GM21723 (cell line): ENCODE data around the gene DUS4L.

ENCODE experiments used
- ATAC-seq: cut with Tn5 transposase; IDR thresholded peaks from one replicate; pipeline ENCODE4 v1.9.1; 2021; ENCODE audit warnings: mild to moderate bottlenecking, moderate library complexity; ENCODE audit not compliant: unreplicated experiment

Gene DUS4L

DNA sequence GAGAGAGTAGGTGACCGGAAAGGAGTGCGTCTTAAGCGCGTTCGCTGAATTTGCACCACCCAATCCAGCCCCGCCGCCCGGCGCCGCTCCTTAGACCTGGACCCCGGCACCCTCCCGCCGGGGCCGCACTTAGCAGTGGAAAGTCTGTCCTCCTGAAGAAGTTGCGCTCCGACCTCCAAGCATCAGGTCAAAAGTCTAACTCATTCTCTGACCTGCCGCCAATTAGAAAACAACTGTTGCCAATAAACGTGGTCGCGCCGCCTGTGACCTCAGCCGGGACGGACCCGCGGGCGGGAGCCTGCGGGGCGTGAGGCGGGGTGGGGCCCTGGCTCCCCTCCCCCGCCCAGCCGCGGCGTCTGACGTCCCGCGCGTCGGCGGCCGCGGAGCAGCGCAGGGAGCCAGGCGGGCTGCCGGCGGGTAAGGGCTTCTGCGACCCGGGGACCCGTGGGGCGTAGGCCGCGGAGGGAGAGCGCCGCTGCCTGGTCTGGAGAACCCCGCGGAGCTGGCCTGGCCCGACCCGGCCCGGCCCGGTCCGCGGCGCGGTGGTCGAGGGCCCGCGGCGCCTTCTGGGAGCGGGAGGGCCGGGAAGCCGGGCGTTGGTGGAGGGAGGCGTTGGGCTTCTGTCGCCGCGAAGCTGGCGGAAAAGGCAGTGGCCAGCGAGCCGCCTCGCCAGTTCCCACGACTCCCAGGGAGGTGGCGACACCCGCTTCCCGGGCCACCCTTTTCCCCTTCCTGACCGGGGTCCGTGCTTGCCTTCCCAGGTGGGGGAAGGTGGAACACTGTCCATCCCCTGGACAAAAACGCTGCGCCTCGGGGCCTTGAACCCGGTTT, 16.3 kb downstream of the DUS4L start, which contains the start of gene BCAP29:
BCAP29 (plus strand) TSS at position 362 of the 831 bp plus-strand sequence. CDS start 527 bp downstream, outside the sequence.
- peak; percentile 91 for ATAC-seq

DNA sequence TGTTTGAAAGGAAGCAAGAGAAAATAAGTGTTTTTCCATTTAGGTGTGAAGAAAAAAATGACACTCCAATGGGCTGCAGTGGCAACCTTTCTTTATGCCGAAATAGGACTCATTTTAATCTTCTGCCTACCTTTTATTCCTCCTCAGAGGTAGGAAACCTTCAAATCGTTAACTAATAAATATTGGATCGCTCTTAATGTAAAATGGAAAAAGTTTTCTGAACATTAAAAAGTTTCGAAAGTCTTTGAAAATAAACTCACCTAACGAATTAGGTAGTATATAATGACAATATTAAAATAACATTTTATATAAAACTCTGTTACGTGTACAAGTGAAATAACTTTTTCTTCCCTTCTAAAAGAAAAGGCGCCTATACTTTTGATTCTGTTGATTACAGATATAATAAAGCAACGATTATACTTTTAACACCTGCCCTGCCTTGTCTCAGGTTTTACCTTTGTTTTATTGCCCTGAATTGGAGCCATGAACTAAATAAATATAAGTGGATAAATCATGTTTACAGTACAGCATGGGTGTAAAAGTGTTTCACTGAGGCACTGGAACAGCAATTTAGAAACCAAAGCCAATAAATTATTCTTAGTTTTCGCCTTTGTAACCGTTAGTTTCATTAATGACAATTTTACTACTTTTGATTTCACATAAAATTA, 17.1 kb downstream of the DUS4L start:
- ATAC-seq = no peak

DNA sequence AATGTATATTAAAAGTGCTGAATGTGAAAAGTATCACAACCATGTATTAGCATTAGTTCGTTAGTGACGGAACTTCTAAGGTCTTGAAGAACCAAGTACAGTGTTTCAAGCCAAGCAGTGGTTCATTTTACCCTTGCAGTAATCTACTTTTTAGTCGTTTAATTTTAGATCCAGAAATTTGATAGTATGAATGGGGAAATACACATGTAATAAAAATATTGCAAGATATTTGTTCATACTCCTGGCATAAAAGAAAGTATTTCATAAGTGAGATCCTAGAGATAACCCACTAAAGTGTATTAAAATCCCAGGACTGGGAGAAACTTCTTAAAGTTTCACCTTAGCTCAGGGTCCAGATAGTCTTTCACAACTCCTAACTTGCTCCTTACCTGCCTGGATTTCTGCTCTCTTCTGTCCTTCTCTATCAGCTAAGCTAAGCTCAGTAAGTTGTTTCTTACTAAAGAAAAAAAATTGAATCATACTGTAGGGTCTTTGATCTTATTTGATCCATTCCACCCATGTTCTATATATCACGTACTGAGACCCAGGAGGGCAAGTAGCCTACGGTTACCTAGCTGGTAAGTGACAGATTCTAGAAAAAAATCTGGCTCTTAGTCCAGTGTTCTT, 17.7 kb downstream of the DUS4L start:
- ATAC-seq = no peak

DNA sequence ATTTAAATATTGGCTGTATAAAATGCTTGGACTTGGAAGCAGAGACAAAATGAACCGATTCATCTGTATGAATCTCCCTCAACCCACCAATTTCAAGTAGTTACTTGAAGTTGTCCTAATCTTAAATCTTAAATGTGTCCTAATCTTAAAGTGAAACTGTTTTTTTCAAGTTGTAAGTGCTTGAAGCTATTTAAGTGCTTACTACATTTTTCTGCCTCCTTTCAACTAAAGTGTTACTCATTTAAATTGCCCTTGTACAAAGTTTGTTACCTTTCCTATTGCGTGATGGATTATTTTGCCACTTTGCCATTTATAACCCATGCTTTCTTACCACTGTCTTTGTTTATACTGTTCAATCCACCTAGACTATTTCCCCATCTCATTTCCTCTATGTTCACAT, 19.1 kb downstream of the DUS4L start:
- no peak for ATAC-seq

DNA sequence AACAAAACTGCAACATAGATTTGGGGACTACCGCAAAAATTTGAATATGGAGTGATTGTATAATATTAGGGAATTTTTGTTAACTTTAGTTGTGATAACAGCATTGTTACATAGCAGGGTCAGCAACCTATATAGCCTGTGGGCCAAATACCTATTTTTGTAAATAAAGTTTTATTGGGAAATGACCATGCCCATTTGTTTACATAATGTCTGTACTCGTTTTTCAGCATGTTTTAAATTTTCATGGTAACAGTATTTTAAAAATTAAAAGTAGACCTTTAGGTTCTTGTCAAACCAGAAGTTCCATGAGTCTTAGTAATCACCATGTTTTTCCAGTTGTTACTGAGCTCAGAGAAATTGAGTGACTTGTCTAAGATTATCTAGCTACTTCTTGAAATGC, 20.9 kb downstream of the DUS4L start:
- no peak for ATAC-seq

DNA sequence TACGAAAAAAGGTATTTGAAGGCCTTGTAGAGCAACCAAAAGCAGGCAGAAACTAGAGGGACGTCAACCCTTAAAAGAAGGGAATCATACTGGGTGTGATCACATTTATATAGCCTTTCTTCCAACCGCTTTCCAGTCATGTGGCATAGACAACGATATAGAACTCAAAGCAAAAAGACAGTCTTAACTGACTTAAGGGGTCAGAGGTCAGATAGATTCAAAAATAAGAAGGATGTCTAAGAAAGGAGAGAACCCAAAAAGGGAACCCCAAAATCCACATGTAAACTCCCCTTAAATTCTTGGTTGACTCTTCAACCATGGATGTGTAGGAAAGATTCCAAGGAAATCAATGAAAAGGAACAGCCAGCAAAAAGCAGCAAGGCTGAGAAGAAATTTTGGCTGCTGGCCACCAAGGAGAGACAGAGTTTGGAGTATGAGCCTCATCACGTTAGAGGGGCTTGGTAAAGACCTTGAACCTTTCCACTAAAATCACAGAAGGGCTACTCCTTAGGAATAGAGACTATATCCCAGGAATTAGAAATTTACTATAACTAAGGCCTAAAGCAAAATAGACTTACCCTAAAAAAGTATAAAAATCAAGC, 24.9 kb downstream of the DUS4L start:
- no peak for ATAC-seq

DNA sequence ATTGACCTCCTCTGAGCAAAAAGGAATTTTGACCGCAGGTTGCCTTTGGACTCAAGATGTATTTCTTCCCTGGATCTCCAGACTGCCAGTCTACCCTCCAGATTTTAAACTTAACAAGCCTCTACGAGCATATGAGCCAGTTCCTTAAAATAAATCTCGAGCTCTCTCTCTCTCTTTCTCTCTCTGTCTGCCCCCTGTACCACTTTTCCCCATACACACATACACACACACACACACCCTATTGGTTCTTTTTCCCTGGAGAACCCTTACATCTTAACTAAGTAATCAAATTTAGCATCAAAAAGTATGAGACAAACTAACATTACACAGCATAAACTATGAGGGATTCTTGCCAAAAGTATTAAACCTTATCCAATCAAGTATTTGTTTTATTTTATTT, 27.6 kb downstream of the DUS4L start:
- ATAC-seq = no peak

DNA sequence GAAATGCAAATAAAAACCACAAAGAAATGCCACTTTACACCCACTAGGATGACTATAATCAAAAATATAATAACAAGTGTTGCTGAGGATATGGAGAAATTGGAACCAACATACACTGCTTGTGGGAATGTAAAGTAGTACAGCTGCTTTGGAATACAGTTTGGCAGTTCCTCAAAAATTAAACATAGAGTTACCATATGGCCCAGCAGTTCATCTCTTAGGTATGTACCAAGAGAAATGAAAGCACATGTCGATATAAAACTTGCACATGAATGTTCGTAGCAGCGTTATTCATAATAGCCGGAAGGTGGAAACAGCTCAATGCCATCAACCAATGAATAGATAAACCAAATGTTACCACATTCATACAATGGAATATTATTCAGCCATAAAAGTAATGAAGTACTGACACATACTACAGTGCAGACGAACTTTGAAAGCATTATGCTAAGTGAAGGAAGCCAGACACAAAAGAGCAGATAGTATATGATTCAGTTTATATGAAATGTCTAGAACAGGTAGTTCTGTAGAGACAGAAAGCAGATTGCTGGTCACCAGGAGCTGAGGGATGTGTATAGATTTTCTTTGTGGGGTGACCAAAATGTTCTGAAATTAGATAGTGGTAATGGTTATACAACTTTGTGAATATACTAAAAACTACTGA, 28.7 kb downstream of the DUS4L start:
- ATAC-seq = no peak

DNA sequence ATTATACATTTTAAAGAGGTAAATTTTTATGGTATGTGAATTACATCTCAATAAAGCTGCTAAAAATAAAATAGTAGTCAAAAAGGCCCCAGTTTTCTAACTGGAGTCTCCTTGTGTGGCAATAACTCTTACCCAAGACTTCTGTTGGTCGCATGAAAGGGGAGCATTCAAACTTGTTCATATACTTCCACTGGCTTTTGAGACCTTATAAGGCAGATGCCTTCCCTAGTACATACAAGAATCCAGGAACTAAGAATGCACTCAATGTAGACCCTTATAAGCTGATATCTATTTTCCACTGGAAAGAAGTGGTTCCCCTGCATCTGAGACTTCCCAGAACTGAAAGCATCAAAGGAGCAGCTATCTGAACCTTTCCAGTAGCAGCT, 29.2 kb downstream of the DUS4L start:
- no peak for ATAC-seq

DNA sequence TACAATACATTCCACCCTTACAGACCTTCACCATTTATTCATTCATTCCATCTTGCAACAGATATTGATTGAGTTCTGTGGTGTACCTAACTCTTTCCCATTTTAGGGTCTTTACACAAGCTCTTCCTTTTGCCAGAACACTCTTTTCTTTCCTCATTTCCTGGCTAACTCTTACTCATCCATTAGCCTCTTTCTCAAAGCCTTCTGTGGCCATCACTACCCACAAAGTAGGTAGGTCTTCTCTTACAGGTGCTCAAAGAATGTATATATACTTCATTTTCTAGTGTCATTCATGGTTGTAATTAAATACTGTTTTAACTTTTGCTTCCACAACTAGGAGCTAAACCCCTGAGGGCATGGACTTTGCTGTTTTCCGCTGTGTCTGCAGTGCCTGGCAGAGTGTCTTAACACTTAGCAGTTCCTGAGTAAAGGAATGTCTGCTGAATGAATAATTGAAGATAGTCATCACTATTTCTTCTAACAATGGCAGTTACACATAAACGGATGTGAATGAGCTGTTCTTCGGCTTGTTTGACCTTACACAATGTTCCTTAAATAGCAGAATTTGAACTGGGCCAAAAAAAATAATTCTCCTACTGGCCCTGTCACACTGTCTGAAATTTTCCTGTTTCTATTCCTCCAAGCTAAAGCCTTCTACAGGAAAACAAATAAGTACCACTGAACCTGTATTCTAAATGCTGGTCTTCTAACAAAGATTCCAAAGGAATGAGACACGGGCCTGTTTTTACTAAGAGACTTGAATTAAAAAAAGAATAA, 31.4 kb downstream of the DUS4L start:
- no peak for ATAC-seq

DNA sequence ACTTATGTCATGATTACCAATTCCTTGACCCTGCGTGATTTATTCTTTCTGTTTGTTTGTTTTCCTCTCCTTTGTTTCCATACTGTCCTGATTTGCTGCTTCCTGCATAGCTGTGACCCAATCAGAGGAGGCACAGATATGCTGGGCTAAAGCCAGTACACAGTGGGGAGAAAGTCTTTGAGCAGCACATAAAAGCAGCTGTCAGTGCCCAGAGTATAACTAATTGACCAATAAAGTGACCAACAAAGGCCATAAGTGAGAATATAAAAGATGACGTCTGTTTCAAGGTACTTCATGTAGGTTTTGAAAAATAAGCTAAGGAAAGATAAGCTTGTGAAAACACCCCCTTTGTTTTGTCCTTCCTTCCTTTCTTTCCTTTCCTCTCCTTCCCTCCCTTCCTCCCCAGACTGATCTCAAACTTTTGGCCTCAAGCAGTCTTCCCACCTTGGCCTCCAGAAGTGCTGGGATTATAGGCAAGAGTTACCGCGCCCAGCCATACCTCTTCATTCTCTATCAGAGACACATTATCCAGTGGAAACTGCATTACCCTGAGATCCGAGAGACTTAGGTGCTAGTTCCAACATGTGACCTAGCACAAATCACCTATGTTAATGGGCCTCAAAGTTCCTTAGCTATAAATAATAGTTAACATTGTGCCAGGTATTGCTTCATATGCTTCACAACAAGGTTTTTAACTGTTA, 33.3 kb downstream of the DUS4L start:
- ATAC-seq = no peak

DNA sequence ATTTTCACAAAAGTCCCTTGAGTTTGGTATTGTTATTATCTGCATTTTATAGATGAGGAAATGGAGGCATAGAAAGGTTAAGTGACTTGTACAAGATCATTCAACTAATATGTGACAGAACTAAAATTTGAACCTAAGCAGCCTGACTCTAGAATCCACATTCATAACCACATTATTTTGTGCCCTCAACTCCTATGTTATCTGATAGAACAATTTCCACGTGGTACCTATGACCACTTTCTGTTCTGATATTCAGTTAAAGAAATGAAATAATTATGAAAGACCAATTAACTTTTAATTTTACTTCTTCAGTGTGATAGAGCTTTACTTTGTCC, 33.8 kb downstream of the DUS4L start:
- no peak for ATAC-seq

DNA sequence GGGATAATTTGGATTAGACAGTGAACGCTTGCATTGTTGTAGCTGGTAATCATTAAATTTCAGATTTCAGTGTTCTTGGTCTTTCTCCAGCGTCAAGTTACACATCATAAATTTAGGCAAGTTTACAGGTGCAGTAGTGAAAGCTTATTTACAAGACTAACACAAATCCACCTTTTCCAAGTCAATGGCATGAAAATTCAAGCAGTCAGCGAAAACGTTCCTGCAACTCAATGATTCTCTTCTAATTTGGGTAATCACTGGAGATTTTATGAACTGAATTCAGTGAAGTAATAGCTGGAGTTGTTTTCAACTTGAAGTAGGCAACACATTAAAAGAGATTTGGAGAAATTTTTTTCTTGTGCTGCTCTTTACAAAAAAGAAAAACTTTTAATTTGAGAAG, 34.2 kb downstream of the DUS4L start:
- ATAC-seq = no peak

DNA sequence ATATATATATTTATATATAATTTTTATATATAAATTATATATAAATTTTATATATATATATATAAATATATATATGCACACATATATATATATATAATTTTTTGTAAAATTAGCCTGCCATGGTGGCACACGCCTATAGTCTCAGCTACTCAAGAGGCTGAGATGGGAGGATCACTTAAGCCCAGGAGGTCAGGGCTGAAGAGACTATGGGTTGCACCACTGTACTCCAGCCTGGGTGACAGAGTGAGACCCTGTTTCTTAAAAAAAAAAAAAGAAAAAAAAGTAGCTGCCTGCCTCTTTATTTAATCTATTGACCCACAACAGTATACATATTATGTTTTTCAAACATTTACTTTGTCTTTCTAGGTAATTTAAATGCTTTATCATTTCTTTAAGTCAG, 35.5 kb downstream of the DUS4L start:
- ATAC-seq = no peak

DNA sequence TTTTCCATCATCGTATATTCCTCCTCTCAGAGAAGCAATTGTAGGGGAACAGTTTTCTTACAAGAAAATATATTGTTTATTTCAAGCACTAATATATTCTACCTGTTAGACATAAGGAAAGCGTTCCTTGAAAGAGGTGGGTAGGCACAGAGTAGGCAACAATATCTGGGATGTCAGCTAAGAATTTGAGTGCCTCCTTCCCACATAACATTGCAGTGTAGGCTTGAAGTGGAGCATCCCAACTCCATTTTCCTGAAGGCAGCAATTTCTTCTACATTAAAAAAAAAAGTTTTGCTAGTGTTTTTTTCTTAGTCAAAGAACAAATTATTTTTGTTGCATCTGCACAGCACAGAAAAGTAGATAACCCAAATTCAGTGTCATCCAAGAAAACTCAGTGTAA, 37.0 kb downstream of the DUS4L start:
- no peak for ATAC-seq

DNA sequence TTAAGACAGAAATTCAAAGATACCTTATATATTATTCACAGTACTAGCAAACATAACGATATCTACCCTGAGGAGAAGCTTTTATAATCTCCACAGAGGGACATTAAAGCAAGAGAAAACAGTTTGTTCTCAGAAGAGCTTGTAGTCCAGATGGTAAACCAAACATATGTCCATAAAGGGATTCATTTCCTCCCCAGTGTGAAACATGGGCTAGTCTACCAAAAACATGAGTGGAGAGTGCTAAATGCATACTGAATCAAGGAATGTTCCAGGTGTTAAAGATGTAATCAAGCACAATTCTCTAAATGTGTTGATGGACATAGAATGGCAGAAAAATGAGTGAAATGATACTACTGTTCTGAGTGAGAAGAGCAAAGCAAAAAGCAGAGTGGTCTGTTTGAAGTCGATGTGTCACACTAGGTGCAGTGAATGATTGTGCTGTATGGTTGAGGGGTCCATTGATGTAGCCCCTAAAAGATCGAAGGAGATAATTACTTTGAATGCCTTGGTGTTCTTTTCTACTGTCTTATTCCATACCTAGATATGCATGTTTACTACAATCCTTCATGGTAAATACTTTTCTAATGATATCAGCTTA, 41.5 kb downstream of the DUS4L start:
- no peak for ATAC-seq

DNA sequence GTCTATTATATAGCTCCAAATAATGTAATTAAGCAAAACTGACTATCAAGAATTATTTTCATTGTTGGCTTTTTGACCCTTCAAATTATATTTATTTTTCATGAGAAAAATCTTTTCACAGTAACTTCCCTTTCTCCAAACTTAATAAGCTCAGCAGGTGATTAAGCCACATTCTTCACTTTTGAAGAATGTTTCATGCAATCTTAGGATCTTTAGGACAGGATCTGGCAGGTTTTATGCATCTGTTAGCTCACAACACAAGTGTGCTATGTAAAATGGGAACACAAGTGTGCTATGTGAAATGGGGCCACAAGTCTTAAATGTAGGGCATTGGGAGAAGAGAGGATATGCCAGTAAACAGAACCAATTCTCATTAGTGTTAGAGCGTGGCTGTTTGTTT, 42.5 kb downstream of the DUS4L start:
- ATAC-seq = no peak

DNA sequence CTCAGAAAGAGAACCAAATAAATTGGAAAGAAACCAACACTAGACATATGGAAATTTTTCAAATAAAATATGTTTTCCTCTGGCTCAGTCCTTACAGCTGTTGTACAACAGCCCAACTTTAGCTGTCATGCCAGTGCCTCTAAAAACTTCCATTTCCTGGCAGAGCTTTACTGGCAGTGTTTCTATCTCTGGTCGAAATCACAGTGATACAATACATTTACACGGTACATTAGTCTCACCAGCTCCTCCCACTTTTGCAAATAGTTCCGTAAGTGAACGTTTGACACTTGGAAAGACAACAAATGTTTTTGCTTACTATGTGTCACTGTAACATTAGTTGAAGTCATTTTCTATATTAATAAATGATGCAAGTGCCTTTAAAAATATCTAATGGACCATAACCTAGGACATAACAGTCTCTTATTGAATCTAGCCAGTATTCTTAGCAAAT, 46.1 kb downstream of the DUS4L start:
- no peak for ATAC-seq

DNA sequence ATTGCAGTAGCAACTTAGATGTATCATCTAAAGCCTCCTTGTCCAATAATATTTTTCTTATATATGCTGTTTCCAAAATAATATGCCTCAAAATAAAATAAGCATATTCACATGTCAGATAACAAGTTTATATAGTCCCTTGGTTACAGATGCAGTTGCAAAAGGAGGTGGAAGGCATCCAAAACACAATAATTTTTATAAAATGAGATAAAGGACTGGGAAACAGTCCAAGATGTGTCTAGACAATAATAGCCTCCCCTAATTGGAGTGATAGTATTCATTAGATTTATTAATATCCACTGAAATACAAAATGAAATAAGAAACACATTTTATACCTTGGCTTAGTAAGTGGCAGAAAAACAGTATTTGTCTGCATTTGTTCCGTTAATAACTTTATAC, 46.6 kb downstream of the DUS4L start:
- ATAC-seq = no peak
